PC-3 (cell line): ENCODE data around the gene PCBP3.

Source experiments
- EZH2 ChIP-seq: fragments of 300-600 bp; sonication (generic); IDR thresholded peaks from one replicate; pipeline ENCODE4 v1.6.1; 2017; ENCODE audit warnings: antibody characterized with exemption, mild to moderate bottlenecking, low read length; ENCODE audit not compliant: unreplicated experiment
- EZH2phosphoT487 ChIP-seq: fragments of 300-600 bp; sonication (generic); IDR thresholded peaks from 2 replicates; pipeline ENCODE4 v1.6.1; 2018; ENCODE audit warnings: mild to moderate bottlenecking, antibody characterized with exemption, low read length, borderline replicate concordance
- TF ChIP-seq, protein P1 (sequence below): fragments of 300-600 bp; sonication (generic); conservative IDR thresholded peaks from 2 replicates; pipeline ENCODE4 v1.5.1; 2017; ENCODE audit warnings: antibody characterized with exemption, low read depth, mild to moderate bottlenecking, low read length

DNA sequence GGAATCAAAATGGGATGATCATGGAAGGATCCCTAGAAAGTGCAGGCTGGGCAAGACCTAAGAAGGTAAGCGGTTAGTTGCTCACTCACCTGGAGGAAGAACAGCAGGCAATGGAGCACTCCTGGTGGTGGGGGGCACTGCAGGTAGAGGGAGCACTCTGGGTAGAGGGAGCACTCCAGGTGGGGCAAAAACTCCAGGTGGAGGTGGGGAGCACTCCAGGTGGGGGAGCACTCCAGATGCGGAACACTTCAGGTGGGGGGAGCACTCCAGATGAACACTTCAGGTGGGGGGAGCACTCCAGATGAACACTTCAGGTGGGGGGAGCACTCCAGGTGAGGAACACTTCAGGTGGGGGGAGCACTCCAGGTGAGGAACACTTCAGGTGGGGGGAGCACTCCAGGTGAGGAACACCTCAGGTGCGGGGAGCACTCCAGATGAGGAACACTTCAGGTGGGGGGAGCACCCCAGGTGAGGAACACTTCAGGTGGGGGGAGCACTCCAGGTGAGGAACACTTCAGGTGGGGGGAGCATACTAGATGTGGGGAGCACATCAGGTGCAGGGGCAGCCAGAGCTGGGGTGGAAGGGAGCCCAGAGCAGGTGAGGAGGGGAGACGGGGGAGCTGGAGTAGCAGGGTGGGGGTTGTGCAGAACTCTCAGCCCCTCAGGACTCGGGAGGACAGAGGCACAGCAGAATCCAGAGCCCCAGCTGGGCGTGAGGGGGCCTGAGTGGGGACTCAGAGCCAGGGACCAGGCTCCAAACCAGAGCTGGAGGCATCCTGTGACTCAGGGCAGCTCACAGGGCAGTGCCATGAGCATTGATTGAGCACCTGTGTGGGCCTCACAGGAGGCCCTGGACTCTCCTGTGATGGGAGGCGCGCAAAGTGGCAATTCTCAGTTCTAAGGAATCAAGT, 300.4 kb downstream of the PCBP3 start:
- TF ChIP-seq, protein P1, sequence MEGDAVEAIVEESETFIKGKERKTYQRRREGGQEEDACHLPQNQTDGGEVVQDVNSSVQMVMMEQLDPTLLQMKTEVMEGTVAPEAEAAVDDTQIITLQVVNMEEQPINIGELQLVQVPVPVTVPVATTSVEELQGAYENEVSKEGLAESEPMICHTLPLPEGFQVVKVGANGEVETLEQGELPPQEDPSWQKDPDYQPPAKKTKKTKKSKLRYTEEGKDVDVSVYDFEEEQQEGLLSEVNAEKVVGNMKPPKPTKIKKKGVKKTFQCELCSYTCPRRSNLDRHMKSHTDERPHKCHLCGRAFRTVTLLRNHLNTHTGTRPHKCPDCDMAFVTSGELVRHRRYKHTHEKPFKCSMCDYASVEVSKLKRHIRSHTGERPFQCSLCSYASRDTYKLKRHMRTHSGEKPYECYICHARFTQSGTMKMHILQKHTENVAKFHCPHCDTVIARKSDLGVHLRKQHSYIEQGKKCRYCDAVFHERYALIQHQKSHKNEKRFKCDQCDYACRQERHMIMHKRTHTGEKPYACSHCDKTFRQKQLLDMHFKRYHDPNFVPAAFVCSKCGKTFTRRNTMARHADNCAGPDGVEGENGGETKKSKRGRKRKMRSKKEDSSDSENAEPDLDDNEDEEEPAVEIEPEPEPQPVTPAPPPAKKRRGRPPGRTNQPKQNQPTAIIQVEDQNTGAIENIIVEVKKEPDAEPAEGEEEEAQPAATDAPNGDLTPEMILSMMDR = no peak
- TF ChIP-seq EZH2phosphoT487 = no peak
- TF ChIP-seq EZH2 = no peak
